ENCODE results near the gene TTC16.
"Not testable (repeated sequence)": the region's sequence is repeated elsewhere in the genome, so short reads cannot be mapped to it uniquely, and the experiment has no call there.

The TTC16 gene

DNA sequence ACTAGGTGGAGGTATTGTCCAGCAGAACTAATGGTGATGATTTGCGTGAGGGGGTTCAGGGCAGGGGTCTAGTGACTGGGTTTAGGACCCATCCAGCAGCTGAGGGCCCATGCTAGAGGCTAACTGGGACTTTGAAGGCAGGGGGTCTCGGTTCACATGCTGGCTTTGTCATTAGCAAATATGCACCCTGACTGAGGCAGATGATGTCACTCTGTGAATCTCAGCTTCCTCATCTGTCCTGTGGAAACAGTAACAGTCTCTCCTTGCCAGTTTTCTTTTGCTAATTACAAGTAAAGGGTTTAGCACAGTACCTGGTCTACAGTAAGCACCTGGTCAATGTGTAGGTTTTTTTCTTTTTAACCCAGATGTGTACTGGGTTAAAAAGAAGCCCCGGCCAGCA, 57.4 kb downstream of the TTC16 start:
- in situ Hi-C loops (cut with HindIII; ENCODE audit: low pct_ligation_motif_present, low pct_unique_long_range_greater_than_20kb, low sequenced_read_pairs): no loop called here

DNA sequence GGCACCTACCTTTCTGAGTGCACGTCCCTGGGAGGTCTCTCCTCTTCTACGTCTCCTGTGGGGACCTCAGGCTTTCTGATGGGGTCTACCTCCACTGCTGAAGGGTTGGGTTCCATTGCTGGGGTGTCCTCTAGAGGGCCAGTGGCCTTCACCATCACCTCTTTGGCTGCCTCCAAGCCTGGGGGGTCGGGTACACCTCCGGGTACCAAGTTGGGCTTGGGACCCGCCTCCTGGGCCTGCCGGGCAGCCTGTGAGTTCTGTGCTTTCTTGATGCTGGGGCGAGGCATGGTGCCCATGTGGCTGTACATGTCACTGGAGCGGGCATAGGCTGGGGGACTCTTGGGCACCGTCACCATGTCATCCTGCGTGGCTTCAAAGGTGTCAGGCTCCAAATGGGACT, 58.1 kb downstream of the TTC16 start:
- DNase-seq: no peak
- in situ Hi-C loops (cut with HindIII; ENCODE audit: low pct_ligation_motif_present, low pct_unique_long_range_greater_than_20kb, low sequenced_read_pairs): no loop called here

More for the DNA sequence above, 57.4 kb downstream of the TTC16 start:
- no peak for DNase-seq

DNA sequence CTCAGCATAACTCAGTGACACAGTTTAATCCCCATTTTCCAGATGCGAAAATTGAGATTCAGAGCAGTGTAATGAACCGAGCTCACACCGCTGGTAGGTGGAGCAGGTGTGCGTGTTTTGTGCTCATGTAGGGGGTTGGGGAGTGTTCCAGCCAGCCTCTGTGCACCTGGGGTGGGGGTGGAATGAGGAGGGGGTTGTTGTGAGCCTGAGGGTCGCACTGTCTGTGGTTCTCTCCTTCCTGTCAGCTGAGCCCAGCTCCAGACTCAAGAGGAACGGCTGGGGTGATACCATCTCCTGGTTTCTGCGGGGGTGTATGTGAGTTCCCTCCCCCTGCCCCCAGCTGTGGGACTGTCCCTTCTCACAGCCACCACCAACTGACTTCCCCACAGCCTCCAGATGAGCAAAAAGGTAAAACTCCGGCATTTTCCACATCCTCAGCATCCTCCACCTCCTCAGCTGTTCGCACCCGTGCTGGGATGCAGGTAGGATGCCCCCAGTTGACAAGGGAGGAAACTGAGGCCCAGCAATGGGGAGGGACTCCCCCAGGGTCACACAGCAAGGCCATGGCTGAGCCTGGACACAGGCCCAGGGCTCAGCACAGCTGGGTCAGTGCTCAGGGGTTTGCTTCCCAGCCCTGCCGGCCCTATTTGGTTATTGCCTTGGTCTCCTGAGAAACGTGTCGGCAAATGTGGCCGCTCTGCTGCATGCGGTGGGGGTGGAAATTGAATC, 60.5 kb downstream of the TTC16 start:
- no peak for DNase-seq
- in situ Hi-C loops (cut with HindIII; ENCODE audit: low pct_ligation_motif_present, low pct_unique_long_range_greater_than_20kb, low sequenced_read_pairs): no loop called here

DNA sequence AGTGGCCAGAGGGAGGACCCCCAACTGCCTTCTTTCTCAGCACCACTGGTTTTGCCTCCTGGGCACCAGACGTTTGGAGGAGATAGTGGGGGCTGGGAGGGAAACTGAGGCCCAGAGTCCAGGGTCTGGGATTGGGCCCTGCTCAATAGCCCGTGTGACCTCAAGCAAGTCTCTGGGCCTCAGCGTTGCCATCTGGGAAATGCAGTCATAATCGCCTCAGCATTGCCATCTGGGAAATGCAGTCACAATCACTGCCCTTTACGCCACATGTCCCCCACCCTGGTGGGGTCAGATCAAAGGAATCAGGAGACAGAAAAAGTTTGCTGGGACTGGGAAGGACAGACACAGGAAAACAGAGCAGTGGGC, 61.0 kb downstream of the TTC16 start:
- DNase-seq: no peak
- in situ Hi-C loops (cut with HindIII; ENCODE audit: low pct_ligation_motif_present, low pct_unique_long_range_greater_than_20kb, low sequenced_read_pairs): no loop called here

DNA sequence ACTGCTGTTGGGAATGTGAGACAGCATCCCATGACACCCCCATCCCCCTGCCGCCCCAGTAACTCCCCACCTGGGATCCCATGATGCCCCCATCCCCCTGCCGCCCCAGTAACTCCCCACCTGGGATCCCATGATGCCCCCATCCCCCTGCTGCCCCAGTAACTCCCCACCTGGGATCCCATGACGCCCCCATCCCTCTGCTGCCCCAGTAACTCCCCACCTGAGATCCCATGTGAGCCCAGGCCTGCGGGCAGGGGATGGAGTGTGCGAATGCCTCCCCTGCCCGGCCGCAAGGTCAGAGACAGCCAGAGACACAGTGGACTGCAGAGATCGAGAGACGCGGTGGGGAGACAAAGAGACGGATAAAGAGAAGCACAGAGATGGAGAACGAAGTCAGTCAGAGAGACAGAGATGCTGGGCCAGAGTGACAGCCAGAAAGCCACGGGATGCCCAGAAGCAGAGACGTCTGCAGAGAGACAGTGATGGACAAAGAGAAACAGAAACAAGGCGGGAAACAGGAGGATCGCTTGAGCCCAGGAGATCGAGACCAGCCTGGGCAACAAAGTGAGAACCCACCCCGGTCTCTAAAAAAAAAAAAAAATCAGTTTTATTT, 61.6 kb downstream of the TTC16 start:
- in situ Hi-C loops (cut with HindIII; ENCODE audit: low pct_ligation_motif_present, low pct_unique_long_range_greater_than_20kb, low sequenced_read_pairs): no loop called here
- DNase-seq: no peak

DNA sequence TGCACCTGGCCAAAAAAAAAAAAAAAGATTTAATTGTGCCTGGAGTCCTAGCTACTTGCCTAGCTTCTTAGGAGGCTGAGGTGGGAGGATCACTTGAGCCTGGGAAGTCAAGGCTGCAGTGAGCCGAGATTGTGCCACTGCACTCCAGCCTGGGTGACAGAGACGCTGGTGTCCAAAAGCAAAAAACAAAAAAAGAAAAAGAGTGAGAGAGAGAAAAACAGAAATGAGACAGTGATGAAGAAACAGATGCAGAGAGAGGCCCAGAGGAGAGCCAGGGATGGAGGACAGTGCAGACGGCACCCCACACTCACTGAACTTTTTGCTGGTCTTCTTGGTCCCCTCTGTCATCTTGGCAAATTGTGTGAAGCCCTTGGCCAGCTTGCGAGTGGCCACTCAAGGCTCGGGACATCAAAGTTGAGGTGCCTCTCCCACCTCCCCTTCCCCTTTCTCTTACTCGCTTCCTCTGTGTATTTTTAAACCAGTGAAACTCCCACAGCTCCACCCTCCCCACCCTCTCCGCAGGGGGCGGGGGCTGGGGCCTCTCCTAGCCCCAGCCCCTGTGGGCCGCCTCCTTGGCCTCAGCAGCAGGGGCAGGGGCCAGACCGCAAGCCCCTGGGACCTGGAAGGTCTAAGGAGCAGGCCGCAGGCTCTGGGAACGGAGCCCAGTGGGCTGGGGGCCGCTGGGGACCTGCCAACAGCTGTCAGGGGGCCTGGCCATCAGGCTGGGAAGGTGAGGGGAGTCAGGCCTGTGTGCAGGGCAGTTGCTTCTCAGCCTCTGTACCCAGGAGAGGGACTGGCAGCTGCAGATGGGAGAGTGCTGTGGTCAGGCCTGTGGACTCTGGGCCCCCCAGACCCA, 62.6 kb downstream of the TTC16 start, which contains the start of gene SH2D3C:
TSS of gene SH2D3C (minus strand) at position 387 of the 856 bp plus-strand sequence. CDS start at position 348, 39 bp downstream.
- DNase-seq: no peak
- in situ Hi-C loops (cut with HindIII; ENCODE audit: low pct_ligation_motif_present, low pct_unique_long_range_greater_than_20kb, low sequenced_read_pairs): no loop called here

DNA sequence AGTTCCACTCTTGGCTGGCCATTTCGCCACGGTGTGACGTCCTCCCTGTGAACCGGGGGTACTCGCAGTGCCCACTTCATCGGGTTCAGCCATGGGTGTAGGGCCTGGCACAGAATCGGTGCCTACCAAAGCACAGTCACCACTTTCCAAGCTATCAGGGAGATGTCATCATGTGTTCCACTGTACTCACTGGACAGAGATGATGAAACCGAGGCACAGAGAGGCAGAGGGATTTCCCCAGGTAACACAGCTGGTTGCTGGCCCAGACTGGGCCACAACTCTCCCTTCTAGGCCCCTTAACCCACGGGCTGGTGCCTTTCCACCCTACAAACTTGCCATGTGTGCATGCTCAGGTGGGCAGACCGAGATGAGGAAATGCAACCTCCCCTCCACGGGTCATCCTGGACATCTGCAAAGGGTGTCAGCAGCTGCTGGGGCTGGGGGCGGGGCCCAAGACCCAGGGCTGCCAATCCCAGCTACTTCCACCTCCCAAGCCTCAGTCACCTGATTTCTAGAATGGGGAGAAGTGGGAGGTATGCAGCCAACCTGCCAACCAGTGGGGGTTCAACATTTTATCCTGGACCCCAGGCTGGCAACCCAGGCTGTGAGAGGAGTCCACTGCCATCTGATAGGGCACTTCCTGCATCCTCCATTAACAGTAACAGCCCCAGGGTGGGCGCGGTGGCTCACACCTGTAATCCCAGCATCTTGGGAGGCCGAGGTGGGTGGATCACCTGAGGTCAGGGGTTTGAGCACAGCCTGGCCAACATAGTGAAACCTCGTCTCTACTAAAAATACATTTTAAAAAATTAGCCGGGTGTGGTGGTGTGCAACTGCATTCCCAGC, 63.5 kb downstream of the TTC16 start:
- no peak for DNase-seq

DNA sequence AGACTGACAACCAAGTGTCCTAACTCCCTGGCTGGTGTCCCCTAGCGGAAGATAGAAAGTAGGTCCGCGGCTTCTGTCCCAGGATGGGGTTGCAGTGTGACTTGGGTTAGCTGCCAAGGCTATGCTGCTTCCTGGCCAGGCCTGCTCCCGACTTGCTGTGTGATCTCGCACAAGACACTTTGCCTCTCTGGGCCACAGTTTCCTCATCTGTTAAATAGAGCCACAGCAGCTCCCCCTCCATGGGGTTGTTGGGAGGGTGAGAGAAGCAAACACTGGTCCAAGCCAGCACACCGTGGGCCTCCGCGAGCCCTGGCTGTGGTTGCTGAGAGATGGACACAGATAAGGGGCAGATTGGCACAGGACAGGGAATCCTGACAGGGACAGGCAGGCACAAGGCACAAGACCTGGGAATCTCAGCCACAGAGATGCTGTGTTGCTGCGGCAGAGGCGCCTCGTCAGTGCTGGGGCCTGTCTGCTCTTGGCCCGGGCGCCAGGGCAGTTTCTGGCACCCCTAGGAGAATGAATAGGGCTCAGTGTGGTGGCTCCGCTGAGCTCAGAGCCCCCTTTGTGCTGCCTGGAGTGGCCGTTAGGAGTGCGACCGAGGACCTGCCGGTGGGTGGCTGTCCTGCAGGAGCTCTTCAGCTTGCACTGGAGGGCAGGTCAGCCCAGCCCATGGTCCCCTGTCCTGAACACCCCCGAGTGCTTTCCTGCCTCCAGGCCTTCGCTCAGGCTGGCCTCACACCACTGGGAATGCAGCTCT, 64.4 kb downstream of the TTC16 start:
- in situ Hi-C loops (cut with HindIII; ENCODE audit: low pct_ligation_motif_present, low pct_unique_long_range_greater_than_20kb, low sequenced_read_pairs): no loop called here
- no peak for DNase-seq

More for the DNA sequence above, 63.5 kb downstream of the TTC16 start:
- in situ Hi-C loops (cut with HindIII; ENCODE audit: low pct_ligation_motif_present, low pct_unique_long_range_greater_than_20kb, low sequenced_read_pairs): no loop called here

DNA sequence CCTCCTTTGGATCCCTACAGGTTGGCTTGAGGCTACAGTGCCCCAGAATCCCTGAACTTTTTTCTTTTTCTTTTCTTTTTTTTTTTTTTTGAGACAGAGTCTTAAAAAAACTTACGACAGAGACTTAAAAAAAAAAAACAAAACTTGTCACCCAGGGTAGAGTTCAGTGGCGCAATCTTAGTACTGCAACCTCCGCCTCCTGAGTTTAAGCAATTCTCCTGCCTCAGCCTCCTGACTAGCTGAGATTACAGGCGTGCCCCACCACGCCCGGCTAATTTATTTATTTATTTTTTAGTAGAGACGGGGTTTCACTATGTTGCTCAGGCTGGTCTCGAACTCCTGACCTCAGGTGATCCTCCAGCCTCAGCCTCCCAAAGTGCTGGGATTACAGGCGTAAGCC, 65.0 kb downstream of the TTC16 start:
- in situ Hi-C loops (cut with HindIII; ENCODE audit: low pct_ligation_motif_present, low pct_unique_long_range_greater_than_20kb, low sequenced_read_pairs); DNase-seq: not testable (repeated sequence)

Measured in ACHN (cell line).